ENCODE measurements around the gene WDFY3.

- TF ChIP-seq POLR2AphosphoS5 (IDR thresholded peaks at IDR 0.05; ENCODE audit: low read depth) (no peak), CTCF (IDR thresholded peaks at IDR 0.05; ENCODE audit: insufficient read depth, low read length) (no peak), GABPA (IDR thresholded peaks at IDR 0.05; ENCODE audit: low read depth) (no peak), SPI1 (IDR thresholded peaks at IDR 0.05; ENCODE audit: borderline replicate concordance, low read depth) (no peak)
- TF ChIP-seq, protein P1, sequence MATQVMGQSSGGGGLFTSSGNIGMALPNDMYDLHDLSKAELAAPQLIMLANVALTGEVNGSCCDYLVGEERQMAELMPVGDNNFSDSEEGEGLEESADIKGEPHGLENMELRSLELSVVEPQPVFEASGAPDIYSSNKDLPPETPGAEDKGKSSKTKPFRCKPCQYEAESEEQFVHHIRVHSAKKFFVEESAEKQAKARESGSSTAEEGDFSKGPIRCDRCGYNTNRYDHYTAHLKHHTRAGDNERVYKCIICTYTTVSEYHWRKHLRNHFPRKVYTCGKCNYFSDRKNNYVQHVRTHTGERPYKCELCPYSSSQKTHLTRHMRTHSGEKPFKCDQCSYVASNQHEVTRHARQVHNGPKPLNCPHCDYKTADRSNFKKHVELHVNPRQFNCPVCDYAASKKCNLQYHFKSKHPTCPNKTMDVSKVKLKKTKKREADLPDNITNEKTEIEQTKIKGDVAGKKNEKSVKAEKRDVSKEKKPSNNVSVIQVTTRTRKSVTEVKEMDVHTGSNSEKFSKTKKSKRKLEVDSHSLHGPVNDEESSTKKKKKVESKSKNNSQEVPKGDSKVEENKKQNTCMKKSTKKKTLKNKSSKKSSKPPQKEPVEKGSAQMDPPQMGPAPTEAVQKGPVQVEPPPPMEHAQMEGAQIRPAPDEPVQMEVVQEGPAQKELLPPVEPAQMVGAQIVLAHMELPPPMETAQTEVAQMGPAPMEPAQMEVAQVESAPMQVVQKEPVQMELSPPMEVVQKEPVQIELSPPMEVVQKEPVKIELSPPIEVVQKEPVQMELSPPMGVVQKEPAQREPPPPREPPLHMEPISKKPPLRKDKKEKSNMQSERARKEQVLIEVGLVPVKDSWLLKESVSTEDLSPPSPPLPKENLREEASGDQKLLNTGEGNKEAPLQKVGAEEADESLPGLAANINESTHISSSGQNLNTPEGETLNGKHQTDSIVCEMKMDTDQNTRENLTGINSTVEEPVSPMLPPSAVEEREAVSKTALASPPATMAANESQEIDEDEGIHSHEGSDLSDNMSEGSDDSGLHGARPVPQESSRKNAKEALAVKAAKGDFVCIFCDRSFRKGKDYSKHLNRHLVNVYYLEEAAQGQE (IDR thresholded peaks at IDR 0.05; ENCODE audit: insufficient replicate concordance, low read depth): no peak
Observed at GRCh38 chr4:84680956-84681355, 285.5 kb downstream of the WDFY3 start.

All from HL-60 (cell line).